T-cell (primary cell): ENCODE results near the gene APBB2. TPM values are rescaled to one million over a fixed set of nuclear protein-coding genes. Genes with fewer than 3 reads are reported as not detected.

Experiments
- ATAC-seq, 4 experiments: fragments of 200-7000 bp in 3 of 4; fragments of 150-1000 bp in 1 of 4; cut with Tn5 transposase; replicated peaks in 1 of 4; 1 replicate in 3 of 4; 2 replicates in 1 of 4; pipeline ENCODE4 v1.10.0; 2021; ENCODE audit warnings: moderate library complexity in 3 of 4, mild to moderate bottlenecking in 2 of 4, moderate number of reproducible peaks in 1 of 4
- CTCF ChIA-PET, 2 donors: fragments of 300-600 bp; sonication (Branson Sonifier 250); formaldehyde crosslinking; loops; one replicate each; lab custom pipeline; 2022; ENCODE audit warnings: antibody characterized with exemption in 2 of 2; lab: Charles Lee
- POLR2A ChIA-PET, 2 donors: fragments of 300-600 bp; sonication (Branson Sonifier 250); formaldehyde crosslinking; loops; one replicate each; lab custom pipeline; 2022; ENCODE audit warnings: antibody characterized with exemption in 2 of 2; lab: Charles Lee
- DNase-seq, 35 experiments: peaks; one replicate each; pipeline versions ENCODE4 v3.0.0 to v3.0.0-alpha.2; 2013 to 2023
- H3K27ac ChIP-seq: one replicate; pipeline ENCODE4 v1.5.1; 2013; ENCODE audit warnings: low read length
- H3K27me3 ChIP-seq, 2 experiments: replicated peaks in 1 of 2; 1 replicate in 1 of 2; 2 replicates in 1 of 2; pipeline versions ENCODE4 v1.6.1 to v1.7.0; 2013; ENCODE audit warnings: low read length in 1 of 2, mixed read lengths in 1 of 2; ENCODE audit not compliant: control insufficient read depth in 2 of 2, insufficient read depth in 2 of 2; ENCODE audit errors: extremely low read depth in 1 of 2
- H3K36me3 ChIP-seq, 2 donors: 1 replicate in 1 of 2; 2 replicates in 1 of 2; pipeline versions ENCODE4 v1.6.1 to v1.7.0; 2013; ENCODE audit warnings: low read length in 1 of 2; ENCODE audit not compliant: control insufficient read depth in 2 of 2, insufficient read depth in 1 of 2; ENCODE audit errors: extremely low read depth in 1 of 2
- H3K4me1 ChIP-seq, 2 experiments: 1 replicate in 1 of 2; 2 replicates in 1 of 2; pipeline versions ENCODE4 v1.6.1 to v1.7.0; 2013; ENCODE audit warnings: low read length in 2 of 2, mixed read lengths in 1 of 2; ENCODE audit not compliant: insufficient read depth in 2 of 2, control insufficient read depth in 1 of 2; ENCODE audit errors: extremely low read depth in 1 of 2
- H3K4me3 ChIP-seq, 2 donors: 1 replicate in 1 of 2; 2 replicates in 1 of 2; pipeline versions ENCODE4 v1.5.1 to v1.7.0; 2013; ENCODE audit warnings: mild to moderate bottlenecking in 2 of 2, low read length in 1 of 2, moderate library complexity in 1 of 2; ENCODE audit not compliant: control insufficient read depth in 1 of 2; ENCODE audit errors: extremely low read depth in 1 of 2
- H3K9me3 ChIP-seq: 2 replicates; pipeline ENCODE4 v1.7.0; 2013
- H3K27ac Mint-ChIP-seq, 2 donors: one replicate each; pipeline ENCODE4 v1.8.0; 2020 to 2021; ENCODE audit warnings: mild to moderate bottlenecking in 2 of 2, mixed read lengths in 2 of 2
- H3K27me3 Mint-ChIP-seq, 2 donors: one replicate each; pipeline ENCODE4 v1.8.0; 2021 to 2022; ENCODE audit warnings: mixed read lengths in 2 of 2
- H3K36me3 Mint-ChIP-seq: one replicate; pipeline ENCODE4 v1.8.0; 2021; ENCODE audit warnings: mixed read lengths
- H3K4me1 Mint-ChIP-seq, 3 donors: one replicate each; pipeline ENCODE4 v1.8.0; 2020 to 2022; ENCODE audit warnings: mixed read lengths in 3 of 3, mild to moderate bottlenecking in 1 of 3
- H3K4me3 Mint-ChIP-seq, 3 donors: one replicate each; pipeline ENCODE4 v1.8.0; 2020 to 2022; ENCODE audit warnings: mild to moderate bottlenecking in 3 of 3, mixed read lengths in 3 of 3, moderate library complexity in 3 of 3
- H3K9me3 Mint-ChIP-seq, 3 donors: one replicate each; pipeline ENCODE4 v1.8.0; 2020 to 2022; ENCODE audit warnings: mixed read lengths in 3 of 3
- WGBS: methylation state at CpG from one replicate; pipeline ENCODE4 v1.1.5; 2013; ENCODE audit warnings: missing lambda C conversion rate; ENCODE audit not compliant: insufficient coverage; 5-methylcytosine and 5-hydroxymethylcytosine counted together
- total RNA-seq, 35 experiments: library from RNA in 6 of 35; stranded (reverse) in 6 of 35; fragments of 120-200 nt in 1 of 35; gene quantifications; one replicate each; pipeline versions ENCODE4 v1.2.1 to v1.2.4 and lab custom pipeline; 2013 to 2026

APBB2 gene
- total RNA-seq, 5 donors from 2014 or later (not counting 1 experiment from before 2014, with no cell fraction given) = 0.23 to 1.6 (median 0.70) TPM

DNA sequence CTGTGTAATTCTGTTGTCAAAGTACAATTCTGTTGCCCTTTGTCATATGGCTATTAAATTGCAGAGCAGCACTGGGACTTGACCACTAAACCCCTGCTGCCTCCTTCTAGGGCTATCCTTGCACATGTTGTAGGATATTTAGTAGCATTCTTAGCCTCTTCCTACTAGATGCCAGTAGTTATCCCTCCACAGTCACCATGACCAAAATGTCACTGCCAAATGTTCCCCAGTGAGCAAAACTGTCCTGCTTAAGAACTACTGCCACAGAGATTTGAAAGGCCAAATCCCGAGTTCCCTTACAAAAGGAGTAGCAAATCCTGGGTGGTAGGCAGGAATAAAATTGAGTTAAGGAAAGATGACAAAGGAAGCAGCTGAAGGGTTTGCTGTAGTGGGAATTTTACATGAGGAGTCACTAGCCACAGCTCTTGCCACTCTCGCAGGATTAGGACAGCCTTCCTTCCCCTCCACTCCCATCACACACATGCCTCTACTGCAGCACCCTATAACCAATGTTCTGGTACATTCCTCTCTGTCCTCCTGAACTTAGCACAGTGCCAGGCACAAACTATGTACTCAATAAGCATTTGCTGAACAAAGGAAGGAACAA is 8.4 kb downstream of the APBB2 start:
- no peak for DNase-seq
- WGBS = 60% methylated on average over 1 of the region's 2 CpGs
- no peak for ATAC-seq
- CTCF ChIA-PET = no interaction called here
- Histone ChIP-seq H3K4me3 (no peak overlapping the region), H3K27me3 (peaks cover 5 to 8% of the 10 kb centered on the region in 2 experiments), H3K36me3 (no peaks in the 10 kb centered on the region), H3K4me1 (no peaks in the 10 kb centered on the region), H3K27ac (no peak overlapping the region), H3K9me3 (no peaks in the 10 kb centered on the region)
- Mint-ChIP-seq H3K27ac (no peak overlapping the region), H3K4me3 (no peak overlapping the region), H3K27me3 (peaks cover 18 to 53% of the 10 kb centered on the region in 2 donors), H3K4me1 (no peaks in the 10 kb centered on the region), H3K9me3 (peaks cover 0 to 3% (median 0%) of the 10 kb centered on the region in 3 donors), H3K36me3 (no peaks in the 10 kb centered on the region)
- POLR2A ChIA-PET = no interaction called here

DNA sequence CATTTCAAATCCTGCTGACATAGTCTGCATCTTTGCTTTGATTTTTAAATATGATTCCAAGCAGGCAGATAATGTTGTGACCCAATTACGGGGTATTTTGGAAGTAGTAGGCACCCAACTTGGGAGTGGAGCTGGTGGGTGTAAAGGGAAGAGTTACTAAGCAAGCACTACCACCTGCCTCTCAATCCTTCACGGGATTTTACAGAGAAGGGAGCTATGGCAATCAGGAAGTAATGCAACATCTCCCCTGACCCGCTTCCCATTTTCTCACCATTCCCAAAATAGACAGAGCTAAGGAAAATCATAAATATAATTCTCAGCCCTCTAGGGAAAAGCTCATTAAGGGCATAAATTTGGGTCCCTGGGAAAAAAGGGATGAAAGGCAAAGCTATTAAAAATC is 9.2 kb downstream of the APBB2 start:
- H3K4me1 Mint-ChIP-seq = no peaks in the 10 kb centered on the region
- CTCF ChIA-PET = no interaction called here

DNA sequence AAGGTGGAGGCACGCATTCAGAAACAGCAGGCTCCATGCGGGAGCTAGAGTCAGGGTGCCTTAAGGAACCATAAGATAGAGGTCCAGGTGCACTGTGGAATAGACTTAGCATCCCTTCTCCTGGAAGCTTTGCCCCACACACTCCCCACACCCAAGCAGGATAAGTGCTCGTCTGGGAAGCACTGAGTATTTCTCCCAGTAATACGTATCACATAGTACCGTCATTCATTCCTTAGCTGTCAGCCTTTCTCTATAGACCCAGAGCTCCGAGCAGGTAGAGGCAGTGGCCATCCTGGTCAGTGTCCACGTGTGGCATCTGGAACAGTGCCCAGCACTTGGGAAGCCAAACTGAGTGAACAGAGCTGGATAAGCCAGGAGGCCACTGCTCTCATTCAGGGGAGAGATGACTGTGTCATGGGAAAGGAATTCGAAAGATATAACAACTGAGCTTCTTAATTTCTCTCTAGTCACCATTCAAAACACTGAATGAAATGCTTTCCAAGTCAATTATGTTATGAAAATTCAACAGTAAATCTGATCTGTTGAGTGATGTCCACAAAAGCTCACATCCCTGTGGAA is 9.9 kb downstream of the APBB2 start:
- ATAC-seq (no peak), DNase-seq (no peak)
- Mint-ChIP-seq H3K9me3 (peaks cover 0 to 3% (median 0%) of the 10 kb centered on the region in 3 donors), H3K27me3 (peaks cover 16 to 50% of the 10 kb centered on the region in 2 donors), H3K27ac (no peak overlapping the region), H3K4me1 (no peaks in the 10 kb centered on the region), H3K36me3 (no peaks in the 10 kb centered on the region), H3K4me3 (no peak overlapping the region)
- WGBS = 94% methylated on average over 3 of the region's 8 CpGs
- no peaks in the 10 kb centered on the region for H3K36me3 ChIP-seq
- no peak overlapping the region for H3K4me3 ChIP-seq
- H3K27me3 ChIP-seq = peaks cover 0 to 4% of the 10 kb centered on the region in 2 experiments
- no peak overlapping the region for H3K27ac ChIP-seq
- H3K4me1 ChIP-seq = no peaks in the 10 kb centered on the region
- no peaks in the 10 kb centered on the region for H3K9me3 ChIP-seq
- CTCF ChIA-PET = no interaction called here
- POLR2A ChIA-PET = no interaction called here

More for the DNA sequence above, 9.2 kb downstream of the APBB2 start:
- no peak overlapping the region for H3K4me3 Mint-ChIP-seq
- DNase-seq (no peak), ATAC-seq (no peak)
- Histone ChIP-seq H3K4me3 (no peak overlapping the region), H3K4me1 (no peaks in the 10 kb centered on the region), H3K27ac (no peak overlapping the region), H3K36me3 (no peaks in the 10 kb centered on the region), H3K9me3 (no peaks in the 10 kb centered on the region), H3K27me3 (peaks cover 5 to 8% of the 10 kb centered on the region in 2 experiments)
- peaks cover 0 to 3% (median 0%) of the 10 kb centered on the region in 3 donors for H3K9me3 Mint-ChIP-seq
- no peaks in the 10 kb centered on the region for H3K36me3 Mint-ChIP-seq
- H3K27ac Mint-ChIP-seq = no peak overlapping the region
- H3K27me3 Mint-ChIP-seq = peaks cover 16 to 53% of the 10 kb centered on the region in 2 donors
- POLR2A ChIA-PET = no interaction called here
- WGBS = no CpG with 5 or more reads among the region's 3 CpGs

DNA sequence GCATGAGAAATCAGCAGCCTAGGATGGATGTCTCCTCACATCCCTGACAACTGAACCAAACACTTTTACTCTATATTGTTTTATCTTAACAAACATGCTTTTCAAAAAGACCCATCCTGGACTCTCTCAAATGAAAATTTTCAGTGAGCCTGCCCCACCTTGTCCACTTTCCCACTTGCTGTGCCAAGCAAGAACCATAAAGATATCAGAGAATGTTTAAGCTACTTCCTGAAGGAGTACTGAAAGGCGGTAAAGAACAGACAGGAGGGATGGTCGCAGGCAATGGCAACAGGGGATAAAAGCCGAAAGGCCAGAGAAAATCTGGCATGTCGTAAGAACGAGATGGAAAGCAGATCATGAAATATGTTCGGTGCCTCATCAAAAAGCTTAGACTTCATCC is 10.5 kb downstream of the APBB2 start:
- no peaks in the 10 kb centered on the region for H3K4me1 ChIP-seq
- Mint-ChIP-seq H3K4me3 (no peak overlapping the region), H3K4me1 (no peaks in the 10 kb centered on the region), H3K27ac (no peak overlapping the region), H3K9me3 (peaks cover 0 to 3% (median 0%) of the 10 kb centered on the region in 3 donors), H3K36me3 (no peaks in the 10 kb centered on the region), H3K27me3 (peaks cover 16 to 44% of the 10 kb centered on the region in 2 donors)
- no peaks in the 10 kb centered on the region for H3K9me3 ChIP-seq
- H3K36me3 ChIP-seq = no peaks in the 10 kb centered on the region
- 94% methylated on average over 6 of the region's 6 CpGs for WGBS
- no peak overlapping the region for H3K4me3 ChIP-seq
- ChIA-PET CTCF (no interaction called here), POLR2A (no interaction called here)
- H3K27ac ChIP-seq = no peak overlapping the region
- ATAC-seq (no peak), DNase-seq (no peak)
- H3K27me3 ChIP-seq = peaks cover 0 to 4% of the 10 kb centered on the region in 2 experiments

DNA sequence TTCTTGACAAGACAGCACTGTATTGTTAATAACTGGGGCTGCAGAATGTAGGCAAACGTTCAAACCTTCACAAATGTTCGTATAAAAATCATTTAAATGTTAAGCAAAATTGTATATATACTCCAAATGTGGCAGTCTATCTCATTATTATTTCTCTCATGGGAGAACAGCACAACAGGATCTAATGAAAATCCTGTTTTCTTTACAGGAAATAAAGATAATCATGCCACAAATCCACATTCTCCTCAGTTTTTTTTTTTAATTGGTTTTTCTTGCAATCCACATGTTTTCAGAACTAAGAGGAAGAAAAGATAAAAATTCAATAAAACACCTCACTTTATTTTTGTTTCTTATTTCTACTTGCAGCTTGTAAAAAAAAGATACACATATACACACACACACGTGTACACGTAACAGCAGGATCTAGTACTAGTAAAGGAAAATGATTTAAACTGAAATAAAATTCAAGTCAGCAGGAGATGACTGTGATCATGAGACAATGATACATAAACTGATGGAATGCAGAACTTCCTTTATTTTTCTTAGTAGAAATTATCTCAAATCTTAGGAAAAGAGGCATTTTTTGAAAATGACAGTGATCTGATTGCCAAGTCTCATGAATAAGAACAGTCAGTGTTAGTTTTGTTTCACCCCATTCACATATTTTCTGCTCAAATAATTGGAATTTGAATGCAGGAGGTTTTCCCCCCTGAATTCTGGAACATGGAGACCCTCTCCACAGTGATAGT is 11.3 kb downstream of the APBB2 start:
- ChIA-PET POLR2A (no interaction called here), CTCF (interaction anchor here in 1 of 2 donors (0.6 kb wide), 1 partner anchor 12 kb away, joined by 4 read pairs; no protein-coding TSS in a partner anchor)
- H3K27me3 ChIP-seq = peaks cover 0 to 4% of the 10 kb centered on the region in 2 experiments
- no peaks in the 10 kb centered on the region for H3K36me3 ChIP-seq
- Mint-ChIP-seq H3K27me3 (peaks cover 13 to 36% of the 10 kb centered on the region in 2 donors), H3K9me3 (no peaks in the 10 kb centered on the region), H3K4me1 (no peaks in the 10 kb centered on the region), H3K4me3 (no peak overlapping the region), H3K36me3 (no peaks in the 10 kb centered on the region), H3K27ac (no peak overlapping the region)
- ATAC-seq = no peak
- H3K4me3 ChIP-seq = no peak overlapping the region
- no peak overlapping the region for H3K27ac ChIP-seq
- H3K9me3 ChIP-seq = no peaks in the 10 kb centered on the region
- no peaks in the 10 kb centered on the region for H3K4me1 ChIP-seq
- DNase-seq = no peak
- WGBS = no CpG with 5 or more reads among the region's 4 CpGs

DNA sequence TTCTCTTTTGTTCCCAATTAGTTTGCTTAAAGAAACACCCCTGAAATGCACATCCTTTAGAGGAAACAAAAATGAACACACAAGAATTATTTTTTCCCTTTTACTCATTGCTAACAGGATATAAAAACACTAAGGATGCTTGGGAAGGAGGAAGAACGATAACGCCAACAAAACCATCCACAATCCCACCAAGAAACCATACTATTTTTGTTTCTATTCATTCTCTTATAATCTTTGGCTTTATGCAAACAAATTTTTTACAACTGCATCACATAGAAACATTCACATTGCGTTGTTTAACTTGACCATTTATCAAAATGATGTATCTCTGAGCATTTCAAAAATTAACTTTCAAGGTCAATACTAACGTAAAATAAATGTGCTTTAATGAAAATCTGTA is 12.0 kb downstream of the APBB2 start:
- H3K27ac ChIP-seq = no peak overlapping the region
- ChIA-PET CTCF (no interaction called here), POLR2A (no interaction called here)
- WGBS = no CpG with 5 or more reads among the region's 4 CpGs
- H3K4me1 ChIP-seq = no peaks in the 10 kb centered on the region
- DNase-seq (no peak), ATAC-seq (no peak)
- H3K9me3 ChIP-seq = no peaks in the 10 kb centered on the region
- Mint-ChIP-seq H3K27ac (no peak overlapping the region), H3K36me3 (no peaks in the 10 kb centered on the region), H3K4me3 (no peak overlapping the region), H3K27me3 (peaks cover 10 to 32% of the 10 kb centered on the region in 2 donors), H3K9me3 (no peaks in the 10 kb centered on the region), H3K4me1 (no peaks in the 10 kb centered on the region)
- no peaks in the 10 kb centered on the region for H3K36me3 ChIP-seq
- peaks cover 0 to 4% of the 10 kb centered on the region in 2 experiments for H3K27me3 ChIP-seq
- no peak overlapping the region for H3K4me3 ChIP-seq
